Right renal cortex interstitium (tissue), 3 donors: ENCODE measurements around the gene NCAM2. TPM values are rescaled to one million over a fixed set of nuclear protein-coding genes. Genes with fewer than 3 reads are reported as not detected.
A peak's percentile ranks its signal among the peaks of the same experiment; 100 is the strongest.

Experiments
- DNase-seq, 3 donors: peaks; one replicate each; pipeline ENCODE4 v3.0.0-alpha.2; 2013; ENCODE audit warnings: low read depth in 3 of 3, low spot score in 2 of 3
- polyA plus RNA-seq, 3 donors: library from polyadenylated mRNA; unstranded; fragments of 120-200 nt; gene quantifications; one replicate each; pipeline ENCODE4 v1.2.1, GENCODE V29; 2013; ENCODE audit not compliant: insufficient read length in 3 of 3

Gene NCAM2
- polyA plus RNA-seq, 3 donors, result 7.6 to 16.4 (median 12.6) TPM

DNA sequence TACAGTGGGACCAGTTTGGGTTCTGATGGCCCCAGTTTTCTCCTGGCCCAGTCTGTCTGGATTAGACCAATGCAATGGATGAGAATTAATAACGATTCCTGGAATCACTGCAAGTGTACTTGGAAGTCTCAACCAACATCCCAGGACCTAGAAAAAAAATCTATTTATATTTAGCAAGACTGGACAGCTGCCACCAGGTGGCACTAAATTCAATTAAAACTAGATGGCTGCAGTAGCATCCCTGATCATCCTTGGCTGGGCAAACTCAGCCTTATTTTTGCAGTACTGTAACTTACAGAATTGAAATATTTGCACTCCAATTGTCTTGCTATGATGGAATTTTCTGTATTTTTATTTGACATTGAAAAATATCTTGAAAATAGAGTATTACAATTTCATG, 165.7 kb downstream of the NCAM2 start:
- DNase-seq, result peak; percentile 20 to 32 (median 25)

DNA sequence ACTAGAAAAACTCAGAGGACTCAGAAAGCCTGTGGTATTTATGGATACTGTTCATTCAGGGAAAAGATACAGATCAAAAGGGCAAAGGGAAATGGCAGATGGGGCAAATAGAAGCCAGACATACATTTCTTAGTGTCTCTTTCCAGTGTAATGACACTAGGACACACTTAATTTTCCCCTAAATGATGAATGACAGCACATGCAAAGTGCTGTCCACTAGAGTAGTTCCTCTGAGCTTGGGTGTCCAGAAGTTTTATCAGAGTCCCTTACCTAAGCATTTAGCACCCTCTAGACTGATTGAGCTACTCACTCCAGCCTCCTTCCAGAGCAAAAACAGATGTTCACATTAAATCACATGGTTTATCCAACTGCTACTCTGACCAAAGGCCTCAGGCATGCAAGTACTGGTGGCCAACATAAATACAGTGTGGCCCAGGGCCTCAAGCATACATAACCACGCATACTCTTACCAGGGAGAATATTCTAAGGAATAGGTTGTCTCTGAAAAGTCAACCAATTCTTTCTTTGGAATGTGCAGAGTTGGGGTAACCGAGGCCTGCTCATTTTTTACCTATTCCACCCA, 166.9 kb downstream of the NCAM2 start:
- DNase-seq, result peak in 2 of 3 donors; percentile 7 to 13

GRCh38 chr21:21174676-21175075, 176.5 kb downstream of the NCAM2 start:
- no peak for DNase-seq

- no peak for DNase-seq
These were observed 177.7 kb downstream of the NCAM2 start for GRCh38 chr21:21175798-21176334.

DNA sequence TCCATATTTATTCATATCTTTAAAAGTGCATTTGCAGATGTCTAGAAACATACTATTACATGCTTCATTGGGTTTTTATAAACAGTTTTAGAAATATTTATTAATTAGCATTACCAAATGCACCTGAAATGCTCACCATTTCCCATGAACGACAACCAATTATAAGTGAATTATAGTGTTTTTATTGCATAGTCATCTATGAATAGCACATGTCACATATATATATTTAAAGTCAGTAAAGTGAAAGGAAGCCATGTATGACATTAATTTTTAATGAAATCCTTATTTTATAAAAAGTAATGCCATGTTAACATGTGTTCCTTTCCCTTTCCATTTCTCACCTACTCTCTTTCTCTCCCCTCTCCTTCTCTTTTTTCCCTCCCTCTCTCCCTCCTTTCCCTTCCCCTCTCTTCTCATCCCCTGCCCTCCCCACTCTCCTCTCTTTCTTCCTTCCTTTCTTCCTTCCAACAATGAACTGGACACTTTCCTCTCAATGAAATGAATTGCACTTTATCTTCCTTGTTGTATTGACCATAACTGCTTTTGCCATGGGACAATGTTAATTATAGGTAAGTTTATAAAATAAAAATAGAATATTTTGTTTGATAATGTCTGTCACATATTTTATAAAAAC, 179.3 kb downstream of the NCAM2 start:
- no peak for DNase-seq

- DNase-seq, result no peak
These were observed 181.6 kb downstream of the NCAM2 start for GRCh38 chr21:21179619-21180298.

GRCh38 chr21:21182401-21183010, 184.3 kb downstream of the NCAM2 start:
- no peak for DNase-seq

GRCh38 chr21:21183092-21183491, 184.9 kb downstream of the NCAM2 start:
- DNase-seq, result no peak

DNA sequence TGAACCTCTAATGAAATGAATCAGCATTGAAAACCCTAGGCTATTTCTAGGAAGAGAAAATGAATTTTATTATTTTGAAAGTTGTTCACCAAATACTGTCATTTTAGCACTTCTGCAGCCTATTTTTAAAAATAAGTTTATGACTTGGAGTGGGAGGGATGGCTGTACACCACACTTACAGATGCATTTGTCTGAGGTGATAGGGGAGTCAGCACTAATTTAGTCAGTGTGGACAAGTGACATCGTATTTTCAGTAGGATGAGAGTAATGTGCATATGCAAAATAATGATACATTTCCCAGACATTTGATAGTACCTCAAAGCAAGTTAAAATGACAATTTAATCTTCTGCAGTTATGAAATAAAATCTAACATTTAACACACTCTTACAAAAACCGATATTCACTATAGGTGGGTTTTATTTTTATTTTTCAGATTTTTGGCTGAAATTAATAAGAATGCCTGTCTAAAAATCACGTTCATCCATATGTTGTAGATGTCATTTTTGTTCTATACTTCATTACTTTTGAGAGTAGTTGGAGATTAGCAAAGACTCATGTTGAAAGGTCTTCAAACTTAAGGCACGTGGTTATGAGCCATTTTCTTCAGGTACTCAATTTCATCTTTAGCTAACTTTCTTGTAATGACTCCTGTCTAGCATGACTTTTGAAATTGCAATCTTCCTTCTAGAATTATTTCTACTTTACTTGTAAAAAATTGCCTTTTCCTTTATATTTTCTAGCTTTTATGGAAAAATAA, 186.7 kb downstream of the NCAM2 start:
- no peak for DNase-seq

DNA sequence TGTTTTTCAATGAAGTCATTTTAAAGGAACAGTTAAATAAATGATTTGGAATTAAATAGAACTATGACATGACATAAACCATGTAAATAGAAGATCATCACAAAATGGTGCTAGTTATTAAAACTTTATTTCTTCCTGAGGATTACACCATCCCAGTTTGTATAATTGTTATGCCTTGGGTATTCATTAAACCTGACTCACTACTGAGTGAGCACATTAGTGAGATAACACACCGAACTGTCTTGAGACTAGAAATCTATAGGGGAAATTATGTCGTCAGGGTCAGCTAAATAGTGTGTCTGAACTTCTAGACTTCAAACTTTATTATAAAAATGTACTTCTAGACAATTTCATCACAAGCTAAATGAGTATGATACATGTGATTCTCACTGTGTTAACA, 189.4 kb downstream of the NCAM2 start:
- no peak for DNase-seq

- no peak for DNase-seq
These were observed 190.4 kb downstream of the NCAM2 start for GRCh38 chr21:21188513-21189195.

DNA sequence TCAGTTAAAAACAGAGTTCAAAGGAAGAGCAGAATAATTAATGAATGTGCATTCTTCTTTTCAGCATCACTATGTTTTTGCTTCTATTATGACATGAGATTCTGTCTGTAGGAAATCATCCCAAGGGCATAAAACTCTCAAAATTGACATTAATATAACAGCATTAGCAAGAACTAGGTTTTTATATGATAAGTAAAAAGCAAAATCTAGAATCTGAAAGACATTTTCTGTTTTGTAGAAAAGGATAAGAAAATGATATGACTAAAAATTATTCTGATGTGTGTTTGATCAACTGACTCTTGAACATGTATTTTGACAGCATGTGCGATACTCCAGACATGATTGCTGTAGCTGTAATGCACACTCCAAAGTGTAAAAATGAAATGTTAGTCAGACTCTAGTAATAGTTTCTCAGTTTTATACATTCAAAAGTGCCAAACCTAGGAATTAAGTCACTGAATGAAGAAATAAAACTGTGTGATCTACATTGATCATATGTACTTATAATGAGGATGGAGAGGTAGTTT, 197.3 kb downstream of the NCAM2 start:
- no peak for DNase-seq

GRCh38 chr21:21196087-21196486, 197.9 kb downstream of the NCAM2 start:
- DNase-seq, result no peak

- no peak for DNase-seq
These were observed 198.6 kb downstream of the NCAM2 start for GRCh38 chr21:21196848-21197247.

- no peak for DNase-seq
These were observed 201.3 kb downstream of the NCAM2 start for GRCh38 chr21:21199342-21200102.

DNA sequence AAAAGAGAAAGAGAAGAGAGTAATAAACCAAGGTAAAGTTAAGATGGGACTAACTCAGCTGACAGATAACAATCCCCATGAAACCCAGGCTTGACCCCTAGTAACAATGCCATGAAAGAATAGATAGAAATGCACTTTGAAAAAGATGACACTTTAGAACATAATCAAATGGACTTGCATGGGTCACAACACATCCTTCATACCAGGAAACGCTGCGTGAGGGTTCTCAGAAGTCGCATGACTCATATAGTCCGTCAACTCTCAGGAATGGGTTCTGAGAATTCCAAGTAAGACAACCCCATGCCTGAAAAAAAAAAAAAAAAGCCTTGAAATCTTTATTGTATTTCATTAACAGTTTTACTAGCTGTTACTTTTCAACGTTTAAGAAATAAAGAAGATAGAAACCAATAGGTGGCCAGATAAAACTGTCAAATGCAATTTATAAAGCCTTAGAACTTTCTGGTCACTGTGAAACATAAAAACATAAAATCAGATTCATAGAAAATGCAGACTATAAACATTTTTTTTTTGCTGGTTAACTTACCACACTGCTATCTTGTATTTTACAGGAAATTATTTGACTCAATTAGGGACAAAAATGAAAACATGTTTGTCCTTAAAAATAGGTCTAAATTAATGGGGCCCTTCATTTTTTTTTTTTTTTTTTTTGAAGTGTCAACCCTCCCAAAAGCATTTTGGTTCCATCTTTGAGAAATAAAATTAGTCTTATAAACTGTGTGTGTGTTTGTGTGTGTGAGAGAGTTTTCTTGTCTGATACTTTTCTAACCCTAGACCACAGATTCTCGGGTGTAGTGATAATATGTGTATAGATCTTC, 202.1 kb downstream of the NCAM2 start:
- DNase-seq, result no peak

DNA sequence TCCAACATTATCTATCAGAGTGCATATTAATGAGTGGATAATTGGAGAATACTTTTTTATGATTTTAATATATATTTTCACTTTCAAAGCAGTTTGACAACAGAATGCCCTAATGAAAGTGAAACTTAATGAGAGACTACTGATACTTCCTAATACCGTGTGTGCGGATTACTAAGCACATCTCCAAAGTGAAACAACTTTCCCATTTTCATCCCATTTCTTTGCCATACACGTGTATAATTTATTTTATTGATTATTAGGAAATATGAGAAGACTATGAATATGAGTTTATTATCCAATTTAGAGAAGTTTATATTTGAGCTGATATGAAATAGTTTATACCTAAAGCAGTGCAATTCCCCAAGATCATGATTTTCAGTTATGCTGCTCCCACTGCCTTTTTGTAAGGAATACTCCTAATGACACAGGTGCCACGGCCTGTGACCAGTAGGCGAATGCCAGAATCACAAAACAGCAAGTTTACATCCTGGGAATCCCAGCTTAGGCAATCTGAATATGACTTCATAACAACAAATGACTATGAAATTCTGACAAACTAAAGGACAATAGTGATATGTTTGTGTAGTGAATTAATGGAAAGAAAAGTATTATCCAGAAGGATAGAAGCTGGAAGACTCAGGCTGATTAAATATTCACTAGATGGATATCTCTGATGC, 202.9 kb downstream of the NCAM2 start:
- no peak for DNase-seq
